ENCODE data around the gene MAEA. TPM values are rescaled to one million over a fixed set of nuclear protein-coding genes. Genes with fewer than 3 reads are reported as not detected.

Gene MAEA
- total RNA-seq, 2 experiments from 2014 or later = 61.5 to 63.2 TPM

GRCh38 chr4:1288786-1289185 lies 905 bp upstream of the MAEA start:
- H3K36me3 Mint-ChIP-seq (ENCODE audit: low read depth) = peaks cover 10% of the 10 kb centered on the region
- no peaks in the 10 kb centered on the region for H3K27me3 Mint-ChIP-seq
- peaks cover 38% of the 10 kb centered on the region for H3K4me1 Mint-ChIP-seq (ENCODE audit: low read depth)
- intact Hi-C loops (cut with DNase I, micrococcal nuclease) = loop anchor here (1.0 to 10.0 kb wide), 7 partner anchors 21 to 1044 kb away; partner anchors contain the start of genes CTBP1 (in 2 of the 2) and SLBP (in 1 of the 2)
- POLR2A ChIA-PET = interaction anchor here (0.7 to 3.2 kb wide), 10 partner anchors 11 to 317 kb away, joined by 3 to 49 read pairs (median 6); partner anchors contain the start of genes CTBP1 and UVSSA
- peaks cover 2% of the 10 kb centered on the region for H3K36me3 ChIP-seq (ENCODE audit: insufficient read depth, low read length)
- H3K4me1 ChIP-seq (ENCODE audit: insufficient read depth, low read length) = peaks cover 39% of the 10 kb centered on the region
- peak overlapping the region; percentile 60 to 83 for H3K27ac ChIP-seq (ENCODE audit: low read depth in 1 of 2, low read length in 2 of 2)
- H3K27me3 ChIP-seq (ENCODE audit: control insufficient read depth in 1 of 2, insufficient read depth in 2 of 2, low read length in 2 of 2) = no peaks in the 10 kb centered on the region
- TF ChIP-seq CTCF (IDR thresholded peaks at IDR 0.05) = no peak
- H3K27ac Mint-ChIP-seq = peak overlapping the region; percentile 93
- ATAC-seq (ENCODE audit: poor library complexity) = no peak
- CTCF ChIA-PET = interaction anchor here (1.1 to 4.3 kb wide), 4 partner anchors 20 to 57 kb away, joined by 3 to 26 read pairs (median 10); partner anchors contain the start of gene UVSSA
- H3K4me3 Mint-ChIP-seq = peak overlapping the region; percentile 79
- peak overlapping the region; percentile 72 for H3K4me3 ChIP-seq (ENCODE audit: low read length)
- no peaks in the 10 kb centered on the region for H3K9me3 Mint-ChIP-seq
- H3K9me3 ChIP-seq (ENCODE audit: control insufficient read depth in 1 of 2, insufficient read depth in 1 of 2, low read length in 2 of 2) = peaks cover 0 to 11% of the 10 kb centered on the region in 2 experiments
- no peak for DNase-seq

- Mint-ChIP-seq H3K27me3 (no peaks in the 10 kb centered on the region), H3K9me3 (no peaks in the 10 kb centered on the region), H3K4me1 (ENCODE audit: low read depth) (peaks cover 46% of the 10 kb centered on the region), H3K4me3 (peak overlapping the region; percentile 93), H3K27ac (peak overlapping the region; percentile 93), H3K36me3 (ENCODE audit: low read depth) (peaks cover 10% of the 10 kb centered on the region)
- intact Hi-C loops (cut with DNase I, micrococcal nuclease) = no loop called here
- no peaks in the 10 kb centered on the region for H3K27me3 ChIP-seq (ENCODE audit: control insufficient read depth in 1 of 2, insufficient read depth in 2 of 2, low read length in 2 of 2)
- peak overlapping the region; percentile 46 to 47 for H3K27ac ChIP-seq (ENCODE audit: low read depth in 1 of 2, low read length in 2 of 2)
- H3K4me3 ChIP-seq (ENCODE audit: low read length) = peak overlapping the region; percentile 73
- no peak for TF ChIP-seq CTCF (IDR thresholded peaks at IDR 0.05)
- H3K4me1 ChIP-seq (ENCODE audit: insufficient read depth, low read length) = peaks cover 55% of the 10 kb centered on the region
- H3K9me3 ChIP-seq (ENCODE audit: control insufficient read depth in 1 of 2, insufficient read depth in 1 of 2, low read length in 2 of 2) = peaks cover 0 to 11% of the 10 kb centered on the region in 2 experiments
- CTCF ChIA-PET = interaction anchor here (1.1 to 4.3 kb wide), 4 partner anchors 23 to 56 kb away, joined by 3 to 26 read pairs (median 10); partner anchors contain the start of gene UVSSA
- POLR2A ChIA-PET = interaction anchor here (1.0 to 3.2 kb wide), 13 partner anchors 9 to 315 kb away, joined by 3 to 49 read pairs (median 5); partner anchors contain the start of genes CTBP1 and UVSSA
- no peak for ATAC-seq (ENCODE audit: poor library complexity)
- peaks cover 8% of the 10 kb centered on the region for H3K36me3 ChIP-seq (ENCODE audit: insufficient read depth, low read length)
- peak in 4 of 14 experiments; percentile 18 to 51 (median 34) for DNase-seq
Measured at GRCh38 chr4:1290165-1290977, 680 bp downstream of the MAEA start.

- H3K27ac ChIP-seq (ENCODE audit: low read depth in 1 of 2, low read length in 2 of 2) = peak overlapping the region in 1 of 2 donors; percentile 46
- Mint-ChIP-seq H3K36me3 (ENCODE audit: low read depth) (peaks cover 10% of the 10 kb centered on the region), H3K27ac (peak overlapping the region; percentile 93), H3K4me1 (ENCODE audit: low read depth) (peaks cover 46% of the 10 kb centered on the region), H3K9me3 (no peaks in the 10 kb centered on the region), H3K4me3 (peak overlapping the region; percentile 93), H3K27me3 (no peaks in the 10 kb centered on the region)
- peaks cover 8% of the 10 kb centered on the region for H3K36me3 ChIP-seq (ENCODE audit: insufficient read depth, low read length)
- DNase-seq (no peak), ATAC-seq (ENCODE audit: poor library complexity) (no peak)
- H3K27me3 ChIP-seq (ENCODE audit: control insufficient read depth in 1 of 2, insufficient read depth in 2 of 2, low read length in 2 of 2) = no peaks in the 10 kb centered on the region
- peaks cover 0 to 6% of the 10 kb centered on the region in 2 experiments for H3K9me3 ChIP-seq (ENCODE audit: control insufficient read depth in 1 of 2, insufficient read depth in 1 of 2, low read length in 2 of 2)
- peaks cover 57% of the 10 kb centered on the region for H3K4me1 ChIP-seq (ENCODE audit: insufficient read depth, low read length)
- ChIA-PET POLR2A (interaction anchor here (0.8 to 3.2 kb wide), 6 partner anchors 18 to 56 kb away, joined by 3 to 49 read pairs (median 6); partner anchors contain the start of genes CTBP1 and UVSSA), CTCF (interaction anchor here (1.1 to 4.3 kb wide), 3 partner anchors 23 to 55 kb away, joined by 3 to 26 read pairs (median 17); partner anchors contain the start of gene UVSSA)
- TF ChIP-seq CTCF (IDR thresholded peaks at IDR 0.05) = no peak
- H3K4me3 ChIP-seq (ENCODE audit: low read length) = peak overlapping the region; percentile 73
- intact Hi-C loops (cut with DNase I, micrococcal nuclease) = no loop called here
Measured at GRCh38 chr4:1291091-1291490, 1.4 kb downstream of the MAEA start.
